IMR-90 (cell line): ENCODE data around the gene SLIT3. TPM values are rescaled to one million over a fixed set of nuclear protein-coding genes. Genes with fewer than 3 reads are reported as not detected.

Experiments
- ATAC-seq: fragments of 200-7000 bp; cut with Tn5 transposase; 2 replicates; pipeline ENCODE4 v1.9.1; 2020; ENCODE audit warnings: low read depth, mild to moderate bottlenecking, moderate library complexity
- BruUV-seq: library from RNA; stranded (reverse); fragments of 400-500 nt; replicated peaks from 2 replicates; lab custom pipeline; 2021; lab: Mats Ljungman, UMichigan
- CTCF ChIA-PET: fragments of 300-600 bp; formaldehyde crosslinking; extraction: SDS; loops from one replicate; lab custom pipeline; 2021; ENCODE audit warnings: antibody characterized with exemption; lab: Yijun Ruan, JAX
- POLR2A ChIA-PET: fragments of 300-600 bp; sonication (Branson Sonifier 250); formaldehyde crosslinking; loops from one replicate; lab custom pipeline; 2022; ENCODE audit warnings: antibody characterized with exemption; ENCODE audit not compliant: unreplicated experiment; lab: Charles Lee
- DNase-seq: peaks from one replicate; pipeline ENCODE4 v3.0.0; 2013
- H2AFZ ChIP-seq: replicated peaks from 2 replicates; pipeline ENCODE3; 2013; ENCODE audit warnings: low read length, mild to moderate bottlenecking; ENCODE audit not compliant: poor library complexity
- H2AK5ac ChIP-seq: 2 replicates; pipeline ENCODE4 v1.6.1; 2013; ENCODE audit warnings: low read depth, low read length, inconsistent platforms
- H2AK9ac ChIP-seq: replicated peaks from 2 replicates; pipeline ENCODE3; 2013; ENCODE audit warnings: mild to moderate bottlenecking, low read depth, low read length, moderate library complexity; ENCODE audit not compliant: poor library complexity
- H2BK120ac ChIP-seq: 2 replicates; pipeline ENCODE4 v1.6.1; 2013; ENCODE audit warnings: low read depth, low read length, inconsistent platforms
- H2BK15ac ChIP-seq: 3 replicates; pipeline ENCODE4 v1.6.1; 2013; ENCODE audit warnings: low read depth, low read length, inconsistent platforms
- H2BK20ac ChIP-seq: 2 replicates; pipeline ENCODE4 v1.6.1; 2013; ENCODE audit warnings: low read depth, mild to moderate bottlenecking, inconsistent platforms, low read length, moderate library complexity
- H2BK5ac ChIP-seq: 2 replicates; pipeline ENCODE4 v1.6.1; 2013; ENCODE audit warnings: mild to moderate bottlenecking, low read depth, low read length, inconsistent platforms; ENCODE audit not compliant: poor library complexity, severe bottlenecking
- H3K14ac ChIP-seq: replicated peaks from 2 replicates; pipeline ENCODE4 v1.6.1; 2013; ENCODE audit warnings: low read depth, low read length, inconsistent platforms
- H3K18ac ChIP-seq: 2 replicates; pipeline ENCODE4 v1.6.1; 2013; ENCODE audit warnings: low read depth, low read length, control low read depth
- H3K23ac ChIP-seq: 2 replicates; pipeline ENCODE4 v1.6.1; 2013; ENCODE audit warnings: low read depth, low read length, inconsistent platforms
- H3K27ac ChIP-seq: 2 replicates; pipeline ENCODE4 v1.5.1; 2013; ENCODE audit warnings: mild to moderate bottlenecking, control low read depth, low read length; ENCODE audit not compliant: insufficient read depth
- H3K27me3 ChIP-seq: 2 replicates; pipeline ENCODE4 v1.6.1; 2013; ENCODE audit warnings: low read length; ENCODE audit not compliant: control insufficient read depth, insufficient read depth
- H3K36me3 ChIP-seq: 2 replicates; pipeline ENCODE4 v1.6.1; 2013; ENCODE audit warnings: low read length, mixed read lengths; ENCODE audit not compliant: control insufficient read depth, insufficient read depth
- H3K4ac ChIP-seq: 2 replicates; pipeline ENCODE4 v1.6.1; 2013; ENCODE audit warnings: low read depth, low read length, inconsistent platforms
- H3K4me1 ChIP-seq: 2 replicates; pipeline ENCODE4 v1.6.1; 2013; ENCODE audit warnings: low read length, mixed read lengths; ENCODE audit not compliant: control insufficient read depth, insufficient read depth
- H3K4me2 ChIP-seq: 2 replicates; pipeline ENCODE4 v1.6.1; 2013; ENCODE audit warnings: low read depth, mild to moderate bottlenecking, control low read depth, low read length, moderate library complexity
- H3K4me3 ChIP-seq: 2 replicates; pipeline ENCODE4 v1.5.1; 2013; ENCODE audit warnings: low read depth, mild to moderate bottlenecking, control low read depth, low read length, moderate library complexity; ENCODE audit not compliant: insufficient read depth
- H3K56ac ChIP-seq: 2 replicates; pipeline ENCODE4 v1.6.1; 2013; ENCODE audit warnings: low read length, inconsistent platforms; ENCODE audit not compliant: insufficient read depth; ENCODE audit errors: extremely low read depth
- H3K79me1 ChIP-seq, 2 experiments: 2 replicates each; pipeline ENCODE4 v1.6.1; 2013; ENCODE audit warnings: low read length in 2 of 2, inconsistent platforms in 1 of 2, low read depth in 1 of 2
- H3K9ac ChIP-seq: 2 replicates; pipeline ENCODE4 v1.6.1; 2013; ENCODE audit warnings: low read depth, low read length, control low read depth
- H3K9me1 ChIP-seq: 2 replicates; pipeline ENCODE4 v1.6.1; 2013; ENCODE audit warnings: low read length, inconsistent platforms; ENCODE audit not compliant: insufficient read depth
- H3K9me3 ChIP-seq: 2 replicates; pipeline ENCODE4 v1.6.1; 2013; ENCODE audit warnings: low read length; ENCODE audit not compliant: control insufficient read depth, insufficient read depth
- H4K20me1 ChIP-seq: 2 replicates; pipeline ENCODE4 v1.6.1; 2013; ENCODE audit warnings: low read length, inconsistent platforms; ENCODE audit not compliant: insufficient read depth
- H4K5ac ChIP-seq: 2 replicates; pipeline ENCODE4 v1.6.1; 2013; ENCODE audit warnings: mild to moderate bottlenecking, low read depth, low read length, control low read depth
- H4K8ac ChIP-seq, 2 experiments: 2 replicates each; pipeline ENCODE4 v1.6.1; 2013; ENCODE audit warnings: low read depth in 2 of 2, low read length in 2 of 2, control low read depth in 1 of 2, inconsistent platforms in 1 of 2
- H4K91ac ChIP-seq: 2 replicates; pipeline ENCODE4 v1.6.1; 2013; ENCODE audit warnings: low read depth, low read length, inconsistent platforms; ENCODE audit not compliant: insufficient read depth
- CHD1 ChIP-seq: IDR thresholded peaks from 2 replicates; pipeline ENCODE4 v1.6.1; 2012; ENCODE audit warnings: low read depth, low read length, improper control_type of control experiment
- CTCF ChIP-seq: conservative IDR thresholded peaks from 2 replicates; pipeline ENCODE4 v1.5.1; 2012; ENCODE audit warnings: mild to moderate bottlenecking, low read depth, low read length, improper control_type of control experiment
- ELK1 ChIP-seq: fragments of 150-350 bp; IDR thresholded peaks from 2 replicates; pipeline ENCODE4 v1.6.1; 2016; ENCODE audit warnings: low read depth, mild to moderate bottlenecking, low read length, moderate library complexity, borderline replicate concordance
- MAZ ChIP-seq: IDR thresholded peaks from 2 replicates; pipeline ENCODE4 v1.6.1; 2012; ENCODE audit warnings: low read depth, mild to moderate bottlenecking, low read length, improper control_type of control experiment, moderate library complexity, borderline replicate concordance
- POLR2A ChIP-seq: IDR thresholded peaks from 2 replicates; pipeline ENCODE4 v1.6.1; 2012; ENCODE audit warnings: mild to moderate bottlenecking, low read depth, low read length
- RFX5 ChIP-seq: IDR thresholded peaks from 2 replicates; pipeline ENCODE4 v1.8.0; 2012; ENCODE audit warnings: low read depth, mild to moderate bottlenecking, low read length, moderate library complexity
- whole genome bisulfite sequencing, 2 experiments: methylation state at CpG; one replicate each; pipeline versions ENCODE4 v1.1.5 to v1.1.7; 2013; ENCODE audit warnings: missing lambda C conversion rate in 2 of 2; ENCODE audit not compliant: insufficient read length in 1 of 2; ENCODE audit errors: extremely low coverage in 2 of 2; 5-methylcytosine and 5-hydroxymethylcytosine counted together
- dilution Hi-C: fragments of 300-500 bp; cut with HindIII; formaldehyde crosslinking; loops from one replicate; pipeline ENCODE4 v1.14.3; 2018; ENCODE audit warnings: low sequenced_read_pairs; ENCODE audit not compliant: unreplicated experiment
- in situ Hi-C: fragments of 300-500 bp; cut with MboI; formaldehyde crosslinking; loops from 3 replicates; pipeline ENCODE4 v1.14.3; 2019; ENCODE audit warnings: low sequenced_read_pairs, inconsistent platforms, mixed read lengths
- intact Hi-C: fragments of 100-400 bp; cut with micrococcal nuclease; formaldehyde crosslinking; loops from 2 replicates; pipeline ENCODE4 v1.10.0; 2022
- polyA plus RNA-seq, 3 experiments: library from polyadenylated mRNA; depleted of rRNA; stranded (reverse); fragments of >200 nt; gene quantifications; 2 replicates each; pipeline ENCODE4 v1.2.3, GENCODE V29; 2012; ENCODE audit warnings: low replicate concordance in 1 of 3
- total RNA-seq: library from RNA; depleted of rRNA; stranded (reverse); fragments of >200 nt; gene quantifications from 2 replicates; pipeline ENCODE4 v1.2.3, GENCODE V29; 2012

Gene SLIT3
- total and polyA plus RNA-seq, 2 of the 4 experiments (the other 2 are of a cell fraction), result 0.18 to 0.50 TPM

GRCh38 chr5:169115461-169116124, 185.3 kb downstream of the SLIT3 start:
- no peak overlapping the region for H3K56ac ChIP-seq
- no peak overlapping the region for H2BK120ac ChIP-seq
- peaks cover 10% of the 10 kb centered on the region for H3K9me3 ChIP-seq
- no peaks in the 10 kb centered on the region for H4K20me1 ChIP-seq
- H4K5ac ChIP-seq, result no peak overlapping the region
- no peaks in the 10 kb centered on the region for H3K36me3 ChIP-seq
- H2AFZ ChIP-seq, result no peak overlapping the region
- CTCF ChIA-PET, result no interaction called here
- H3K23ac ChIP-seq, result no peak overlapping the region
- H3K4me2 ChIP-seq, result no peak overlapping the region
- no peak for DNase-seq
- ATAC-seq, result no peak
- H3K79me1 ChIP-seq, result no peaks in the 10 kb centered on the region
- H4K8ac ChIP-seq, result no peak overlapping the region
- H3K4ac ChIP-seq, result no peak overlapping the region
- H3K4me1 ChIP-seq, result no peaks in the 10 kb centered on the region
- no peak overlapping the region for H3K4me3 ChIP-seq
- POLR2A ChIA-PET, result no interaction called here
- H2BK5ac ChIP-seq, result no peak overlapping the region
- H4K91ac ChIP-seq, result no peak overlapping the region
- in situ Hi-C loops (no loop called here), intact Hi-C loops (no loop called here), dilution Hi-C loops (no loop called here)
- no peak overlapping the region for H2AK5ac ChIP-seq
- H2AK9ac ChIP-seq, result no peak overlapping the region
- H2BK15ac ChIP-seq, result no peak overlapping the region
- TF ChIP-seq CHD1, result no peak
- no peak for TF ChIP-seq POLR2A
- TF ChIP-seq ELK1, result no peak
- TF ChIP-seq RFX5, result no peak
- TF ChIP-seq MAZ, result no peak
- no peak for TF ChIP-seq CTCF
- H3K27me3 ChIP-seq, result no peaks in the 10 kb centered on the region
- H3K9ac ChIP-seq, result no peak overlapping the region
- BruUV-seq, result no TSS peak
- no peak overlapping the region for H3K27ac ChIP-seq
- no CpG with 5 or more reads among the region's 6 CpGs for WGBS, 2 experiments
- no peak overlapping the region for H2BK20ac ChIP-seq
- no peak overlapping the region for H3K14ac ChIP-seq
- H3K9me1 ChIP-seq, result no peaks in the 10 kb centered on the region
- no peak overlapping the region for H3K18ac ChIP-seq
